ENCODE measurements around the gene THBS3. TPM values are rescaled to one million over a fixed set of nuclear protein-coding genes. Genes with fewer than 3 reads are reported as not detected.

Gene THBS3
- total and polyA plus RNA-seq, 9 of the 15 experiments (the other 6 are each of a cell fraction or from before 2014, with no cell fraction given), result 0.59 to 8.3 (median 3.2) TPM

- TF ChIP-seq, protein P1, sequence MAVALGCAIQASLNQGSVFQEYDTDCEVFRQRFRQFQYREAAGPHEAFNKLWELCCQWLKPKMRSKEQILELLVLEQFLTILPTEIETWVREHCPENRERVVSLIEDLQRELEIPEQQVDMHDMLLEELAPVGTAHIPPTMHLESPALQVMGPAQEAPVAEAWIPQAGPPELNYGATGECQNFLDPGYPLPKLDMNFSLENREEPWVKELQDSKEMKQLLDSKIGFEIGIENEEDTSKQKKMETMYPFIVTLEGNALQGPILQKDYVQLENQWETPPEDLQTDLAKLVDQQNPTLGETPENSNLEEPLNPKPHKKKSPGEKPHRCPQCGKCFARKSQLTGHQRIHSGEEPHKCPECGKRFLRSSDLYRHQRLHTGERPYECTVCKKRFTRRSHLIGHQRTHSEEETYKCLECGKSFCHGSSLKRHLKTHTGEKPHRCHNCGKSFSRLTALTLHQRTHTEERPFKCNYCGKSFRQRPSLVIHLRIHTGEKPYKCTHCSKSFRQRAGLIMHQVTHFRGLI (CRISPR knock-in tag; IDR thresholded peaks at IDR 0.05), result no peak
- TF ChIP-seq SMC3 (conservative IDR thresholded peaks at IDR 0.05; ENCODE audit: insufficient read depth, low read depth, low read length) (no peak), ZBTB40 (IDR thresholded peaks at IDR 0.05) (peak; percentile 78), ZBTB40 (CRISPR knock-in tag; IDR thresholded peaks at IDR 0.05) (no peak), ZNF23 (CRISPR knock-in tag; IDR thresholded peaks at IDR 0.05) (no peak), IRF9 (tag; IDR thresholded peaks at IDR 0.05) (no peak), HMG20A (CRISPR knock-in tag; conservative IDR thresholded peaks at IDR 0.05) (no peak), E2F6 (IDR thresholded peaks at IDR 0.05; ENCODE audit: borderline replicate concordance in 1 of 2, extremely low read depth in 1 of 2, insufficient read depth in 1 of 2, insufficient read length in 1 of 2, low read depth in 1 of 2, low read length in 1 of 2, poor library complexity in 1 of 2, severe bottlenecking in 1 of 2) (no peak), FOS (IDR thresholded peaks at IDR 0.05; ENCODE audit: extremely low read depth, insufficient read length) (peak; percentile 91), GABPB2 (CRISPR knock-in tag; conservative IDR thresholded peaks at IDR 0.05) (no peak), RFX5 (IDR thresholded peaks at IDR 0.05; ENCODE audit: low read depth, low read length) (no peak)
- TF ChIP-seq, protein P2, sequence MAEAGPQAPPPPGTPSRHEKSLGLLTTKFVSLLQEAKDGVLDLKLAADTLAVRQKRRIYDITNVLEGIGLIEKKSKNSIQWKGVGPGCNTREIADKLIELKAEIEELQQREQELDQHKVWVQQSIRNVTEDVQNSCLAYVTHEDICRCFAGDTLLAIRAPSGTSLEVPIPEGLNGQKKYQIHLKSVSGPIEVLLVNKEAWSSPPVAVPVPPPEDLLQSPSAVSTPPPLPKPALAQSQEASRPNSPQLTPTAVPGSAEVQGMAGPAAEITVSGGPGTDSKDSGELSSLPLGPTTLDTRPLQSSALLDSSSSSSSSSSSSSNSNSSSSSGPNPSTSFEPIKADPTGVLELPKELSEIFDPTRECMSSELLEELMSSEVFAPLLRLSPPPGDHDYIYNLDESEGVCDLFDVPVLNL (CRISPR knock-in tag; IDR thresholded peaks at IDR 0.05; ENCODE audit: low read depth), result no peak
Measured at GRCh38 chr1:155218854-155219591, 11.3 kb upstream of the THBS3 start (continued).
